Prostate gland (tissue), 2 donors: Measurements from ENCODE around the gene RNF121. TPM values are rescaled to one million over a fixed set of nuclear protein-coding genes. Genes with fewer than 3 reads are reported as not detected.

Experiments used
- DNase-seq: peaks from one replicate; pipeline ENCODE4 v3.0.0-alpha.2; 2019; ENCODE audit warnings: low spot score
- H3K27ac ChIP-seq, 2 donors: fragments of 200-600 bp; sonication (generic); 2 replicates each; pipeline ENCODE4 v1.5.1; 2017 to 2019
- H3K27me3 ChIP-seq: fragments of 200-600 bp; sonication (generic); replicated peaks from 2 replicates; pipeline ENCODE4 v1.5.1; 2019; ENCODE audit not compliant: insufficient read depth
- H3K36me3 ChIP-seq, 2 donors: fragments of 200-600 bp; sonication (generic); 1 replicate in 1 of 2; 2 replicates in 1 of 2; pipeline versions ENCODE4 v1.5.1 to v1.8.1; 2017 to 2019
- H3K4me1 ChIP-seq: fragments of 200-600 bp; sonication (generic); replicated peaks from 2 replicates; pipeline ENCODE4 v1.5.1; 2019
- H3K4me3 ChIP-seq, 2 donors: fragments of 200-600 bp; sonication (generic); 2 replicates each; pipeline ENCODE4 v1.5.1; 2017 to 2019
- H3K9me3 ChIP-seq: fragments of 200-600 bp; sonication (generic); 2 replicates; pipeline ENCODE4 v1.5.1; 2017
- CTCF ChIP-seq, 4 experiments: fragments of 200-600 bp in 2 of 4; fragments of 450-650 bp in 2 of 4; sonication (generic) in 2 of 4; IDR thresholded peaks; 1 replicate in 3 of 4; 2 replicates in 1 of 4; pipeline ENCODE4 v1.5.1; 2016 to 2019; ENCODE audit warnings: antibody characterized with exemption in 4 of 4, mild to moderate bottlenecking in 2 of 4, moderate library complexity in 2 of 4
- POLR2A ChIP-seq: fragments of 450-650 bp; IDR thresholded peaks from one replicate; pipeline ENCODE4 v1.6.1; 2016; ENCODE audit warnings: antibody characterized with exemption, mild to moderate bottlenecking
- POLR2AphosphoS5 ChIP-seq: sonication (generic); formaldehyde crosslinking; IDR thresholded peaks from one replicate; pipeline ENCODE4 v1.6.1; 2017; ENCODE audit warnings: antibody characterized with exemption
- WGBS: methylation state at CpG from one replicate; pipeline ENCODE4 v1.1.5; 2018; 5-methylcytosine and 5-hydroxymethylcytosine counted together
- intact Hi-C: fragments of 100-400 bp; cut with DNase I; formaldehyde crosslinking; loops from one replicate; pipeline ENCODE4 v1.14.2; 2022
- total RNA-seq, 2 donors: library from RNA; depleted of rRNA; stranded (reverse); fragments of >200 nt; gene quantifications; one replicate each; pipeline ENCODE4 v1.1.0, GENCODE V29; 2016

The RNF121 gene
- total RNA-seq, 2 donors from 2014 or later, result 32.4 to 48.0 TPM

DNA sequence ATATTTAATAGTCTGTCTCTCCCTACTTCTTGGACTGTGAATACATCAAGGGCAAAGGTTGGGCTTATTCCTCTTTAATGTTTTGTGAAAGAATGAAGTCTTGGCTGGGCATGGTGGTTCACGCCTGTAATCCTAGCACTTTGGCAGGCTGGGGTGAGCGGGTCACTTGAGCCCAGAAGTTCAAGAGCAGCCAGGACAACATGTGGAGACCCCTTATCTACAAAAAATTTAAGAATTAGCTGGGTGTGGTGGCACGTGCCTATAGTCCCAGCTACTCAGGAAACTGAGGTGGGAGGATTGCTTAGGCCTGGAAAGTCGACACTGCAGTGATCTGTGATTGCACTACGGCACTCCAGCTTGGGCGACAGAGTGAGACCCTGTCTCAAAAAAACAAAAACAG lies 20.2 kb downstream of the RNF121 start:
- Histone ChIP-seq H3K27me3 (no peaks in the 10 kb centered on the region), H3K27ac (no peak overlapping the region), H3K9me3 (no peaks in the 10 kb centered on the region), H3K4me1 (no peaks in the 10 kb centered on the region), H3K36me3 (no peaks in the 10 kb centered on the region), H3K4me3 (no peak overlapping the region)
- TF ChIP-seq POLR2A (no peak), POLR2AphosphoS5 (no peak), CTCF (IDR thresholded peaks at IDR 0.05) (no peak)
- WGBS, result 93% methylated on average over 6 of the region's 6 CpGs
- DNase-seq, result no peak
- intact Hi-C loops, result no loop called here

- 81% methylated on average over 4 of the region's 4 CpGs for WGBS
- H3K27me3 ChIP-seq, result no peaks in the 10 kb centered on the region
- intact Hi-C loops, result no loop called here
- H3K27ac ChIP-seq, result no peak overlapping the region
- H3K9me3 ChIP-seq, result no peaks in the 10 kb centered on the region
- H3K4me1 ChIP-seq, result no peaks in the 10 kb centered on the region
- no peaks in the 10 kb centered on the region for H3K36me3 ChIP-seq
- no peak overlapping the region for H3K4me3 ChIP-seq
- no peak for DNase-seq
- TF ChIP-seq POLR2AphosphoS5 (no peak), POLR2A (no peak), CTCF (IDR thresholded peaks at IDR 0.05) (no peak)
Observed at GRCh38 chr11:71951741-71952310, 23.0 kb downstream of the RNF121 start.

DNA sequence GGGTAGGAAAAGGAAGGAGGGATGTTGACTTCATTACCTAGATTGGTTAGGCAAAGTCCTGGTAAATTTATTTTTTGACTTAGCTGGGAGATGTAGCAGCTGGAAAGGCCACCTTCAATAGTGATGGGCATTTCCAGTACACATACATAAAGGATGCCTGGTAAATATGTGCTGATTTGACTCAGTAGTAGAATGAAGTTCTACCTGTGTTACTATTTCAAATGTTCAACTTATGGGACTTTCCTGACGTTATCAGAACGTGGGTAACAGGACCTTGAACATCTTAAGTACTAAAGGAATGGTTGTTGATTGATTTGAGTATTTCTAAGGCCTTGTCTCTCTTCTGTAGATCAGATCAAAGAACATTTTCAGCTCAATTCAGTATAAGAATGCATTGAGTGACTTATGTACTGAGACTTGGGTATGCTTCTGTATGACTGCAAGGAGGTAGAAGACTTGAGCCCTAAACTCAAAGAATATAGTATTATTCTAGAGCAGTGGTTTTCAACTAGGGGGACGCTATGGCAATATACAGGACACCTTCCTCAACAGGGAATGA lies 27.1 kb downstream of the RNF121 start:
- TF ChIP-seq POLR2A (no peak), POLR2AphosphoS5 (no peak), CTCF (IDR thresholded peaks at IDR 0.05) (no peak)
- intact Hi-C loops, result no loop called here
- whole genome bisulfite sequencing, result 64% methylated on average over 3 of the region's 3 CpGs

GRCh38 chr11:71962428-71963038 lies 33.7 kb downstream of the RNF121 start:
- TF ChIP-seq POLR2A (no peak), CTCF (IDR thresholded peaks at IDR 0.05) (no peak), POLR2AphosphoS5 (no peak)
- H3K4me1 ChIP-seq, result no peaks in the 10 kb centered on the region
- H3K36me3 ChIP-seq, result no peaks in the 10 kb centered on the region
- WGBS, result 49% methylated on average over 2 of the region's 2 CpGs
- DNase-seq, result no peak
- intact Hi-C loops, result no loop called here
- H3K27me3 ChIP-seq, result no peaks in the 10 kb centered on the region
- no peaks in the 10 kb centered on the region for H3K9me3 ChIP-seq
- H3K4me3 ChIP-seq, result no peak overlapping the region
- no peak overlapping the region for H3K27ac ChIP-seq

More for the DNA sequence above, 27.1 kb downstream of the RNF121 start:
- Histone ChIP-seq H3K4me3 (no peak overlapping the region), H3K36me3 (no peaks in the 10 kb centered on the region), H3K9me3 (no peaks in the 10 kb centered on the region), H3K4me1 (no peaks in the 10 kb centered on the region), H3K27me3 (no peaks in the 10 kb centered on the region), H3K27ac (no peak overlapping the region)
- no peak for DNase-seq

DNA sequence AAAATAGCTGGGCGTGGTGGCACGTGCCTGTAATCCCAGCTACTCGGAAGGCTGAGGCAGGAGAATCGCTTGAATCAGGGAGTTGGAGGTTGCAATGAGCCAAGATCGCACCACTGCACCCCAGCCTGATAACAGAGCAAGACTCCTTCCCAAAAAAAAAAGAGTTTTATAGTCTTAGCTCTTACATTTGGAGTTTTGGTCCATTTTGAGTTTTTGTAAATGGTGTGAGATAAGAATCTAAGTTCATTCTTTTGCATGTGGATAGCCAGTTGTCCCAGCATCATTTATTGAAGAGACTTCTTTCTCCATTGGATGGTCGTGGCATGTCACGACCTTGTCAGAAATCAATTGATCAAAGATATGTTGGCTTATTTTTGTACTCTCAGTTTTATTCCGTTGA lies 34.6 kb downstream of the RNF121 start:
- H3K4me3 ChIP-seq, result no peak overlapping the region
- intact Hi-C loops, result no loop called here
- H3K36me3 ChIP-seq, result no peaks in the 10 kb centered on the region
- H3K27me3 ChIP-seq, result no peaks in the 10 kb centered on the region
- no peak overlapping the region for H3K27ac ChIP-seq
- H3K4me1 ChIP-seq, result no peaks in the 10 kb centered on the region
- WGBS, result 93% methylated on average over 8 of the region's 8 CpGs
- no peaks in the 10 kb centered on the region for H3K9me3 ChIP-seq
- no peak for TF ChIP-seq CTCF (IDR thresholded peaks at IDR 0.05)
- TF ChIP-seq POLR2A, result no peak
- TF ChIP-seq POLR2AphosphoS5, result no peak
- DNase-seq, result no peak
